Stimulated activated CD8-positive, alpha-beta memory T cell treated with anti-CD3 and anti-CD28 coated beads, Interleukin-7, amount 100 ng/mL, for 4 hours (primary cell): ENCODE results near the gene PHF23.
A peak's percentile ranks its signal among the peaks of the same experiment; 100 is the strongest.

Experiments
- DNase-seq, 2 donors: peaks; one replicate each; pipeline ENCODE4 v3.0.0-alpha.2; 2020; ENCODE audit warnings: low read depth in 2 of 2

The PHF23 gene

DNA sequence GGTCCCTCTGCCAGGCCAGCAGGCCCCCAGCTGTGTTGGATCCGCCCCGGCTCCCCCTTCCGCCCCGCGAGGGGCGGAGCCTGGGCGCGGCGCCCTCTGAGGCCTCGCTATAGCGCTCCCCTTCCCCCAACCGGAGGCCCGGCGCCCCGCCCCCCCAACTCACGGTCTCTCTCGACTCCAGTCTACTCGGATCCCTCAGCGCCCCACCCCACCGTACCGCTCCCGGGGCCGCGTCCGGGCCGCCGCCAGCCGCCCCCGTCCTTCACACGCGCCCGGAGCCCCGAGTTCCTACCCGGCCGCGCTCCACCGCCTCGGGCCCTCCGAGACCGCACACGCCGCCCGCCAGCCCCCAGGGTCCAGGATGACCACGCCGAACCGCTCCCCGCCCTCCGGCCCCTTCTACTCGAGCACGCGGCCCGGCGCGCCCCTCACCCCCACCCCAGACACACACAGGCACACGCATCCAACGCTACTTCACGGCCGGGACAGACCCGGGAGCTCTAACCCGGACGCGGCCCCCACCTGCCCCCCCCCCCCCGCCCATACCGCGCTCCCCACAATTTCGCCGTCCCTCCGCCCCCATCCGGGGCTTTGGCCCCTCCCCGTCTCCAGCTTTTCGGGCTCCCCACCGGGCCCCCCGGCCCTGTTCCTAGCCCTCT lies 1.4 kb downstream of the PHF23 start:
- DNase-seq = peak; percentile 80 to 87

DNA sequence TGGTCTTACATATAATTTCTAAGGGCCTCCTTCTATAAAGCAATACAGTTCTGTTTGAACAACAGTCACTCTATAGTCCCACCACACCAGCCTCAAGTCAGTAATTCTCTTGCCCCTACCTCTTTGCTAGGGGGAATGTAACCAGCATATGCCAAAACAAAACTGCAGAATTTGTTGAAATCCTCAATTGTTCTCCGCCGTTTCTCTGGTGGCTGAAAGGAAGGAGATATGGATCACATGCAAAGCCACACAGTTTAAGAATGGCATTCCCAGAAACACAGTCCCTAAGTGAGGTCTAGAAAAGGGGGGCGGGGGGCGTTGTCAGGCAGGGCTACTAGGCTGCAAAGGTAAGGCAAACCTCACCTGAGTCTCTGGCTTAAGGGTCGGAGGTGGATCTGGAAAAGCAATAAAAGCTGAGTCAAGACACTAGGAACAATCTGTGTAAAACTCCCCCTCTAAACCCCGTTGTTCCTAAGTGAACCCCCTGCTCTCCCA lies 1.9 kb downstream of the PHF23 start:
- DNase-seq = no peak

DNA sequence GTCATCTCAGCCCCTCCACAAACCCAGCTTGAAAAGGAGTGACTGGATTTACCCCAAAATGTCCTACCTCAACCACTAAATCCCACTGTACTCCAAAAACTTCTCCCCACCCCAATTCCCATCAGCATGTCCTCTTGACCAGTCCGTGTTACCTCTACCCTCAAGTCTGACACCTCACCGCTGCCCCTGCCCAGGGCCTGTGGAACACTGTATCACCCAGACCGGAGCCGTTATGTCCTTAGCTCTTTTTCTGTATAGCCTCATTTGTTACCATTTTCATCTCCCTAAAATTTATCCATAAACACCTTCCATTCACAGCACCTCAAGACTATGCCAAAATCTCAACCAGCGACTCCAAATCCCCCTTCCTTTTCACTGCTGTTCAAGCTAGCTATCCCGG lies 2.4 kb downstream of the PHF23 start:
- no peak for DNase-seq

DNA sequence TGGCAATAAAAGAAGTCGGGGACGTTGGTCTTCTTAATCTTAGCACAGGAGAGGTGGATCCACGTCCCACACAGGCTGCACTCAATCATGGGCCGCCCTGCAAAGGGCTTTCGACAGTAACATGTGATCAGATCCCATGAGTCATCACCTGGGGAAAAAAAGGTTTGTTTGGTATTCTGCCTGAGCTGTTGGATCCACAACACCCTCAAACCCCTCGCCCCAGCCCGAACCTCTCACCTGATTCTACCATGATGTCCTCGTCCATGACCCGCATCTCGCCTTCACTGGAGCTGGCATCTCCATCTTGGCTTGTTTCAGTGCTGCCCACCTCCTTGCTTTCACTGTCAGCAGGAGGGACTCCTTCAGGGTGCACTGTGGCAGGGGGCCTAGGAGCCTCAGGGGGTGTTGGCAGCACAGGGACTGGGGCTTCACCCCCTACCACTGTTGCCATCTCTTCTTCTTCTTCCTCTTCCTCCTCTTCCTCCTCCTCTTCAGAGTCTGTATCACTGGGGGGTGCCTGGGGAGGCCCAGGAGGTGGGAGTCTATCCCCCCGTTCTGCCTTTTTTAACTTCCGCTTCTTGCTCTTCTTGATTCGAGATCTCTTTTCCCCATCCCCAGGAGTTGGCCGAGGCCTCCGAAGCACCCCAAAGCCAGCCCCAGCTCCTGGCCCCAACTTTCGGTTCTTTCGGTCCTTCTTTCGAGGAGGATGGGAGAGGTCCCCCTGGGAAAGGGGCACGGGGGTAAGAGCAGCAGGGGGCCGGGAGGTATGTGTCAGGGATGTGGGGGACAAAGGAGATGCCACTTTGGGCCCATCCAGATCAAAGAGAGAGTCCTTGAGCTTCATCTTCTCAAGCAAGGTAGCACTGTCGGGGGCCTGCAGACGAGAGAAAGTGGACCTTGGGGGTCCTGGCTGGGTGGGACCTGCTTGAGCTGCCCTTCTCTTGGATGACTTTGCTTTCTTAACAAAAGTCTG lies 3.3 kb downstream of the PHF23 start:
- DNase-seq = no peak

DNA sequence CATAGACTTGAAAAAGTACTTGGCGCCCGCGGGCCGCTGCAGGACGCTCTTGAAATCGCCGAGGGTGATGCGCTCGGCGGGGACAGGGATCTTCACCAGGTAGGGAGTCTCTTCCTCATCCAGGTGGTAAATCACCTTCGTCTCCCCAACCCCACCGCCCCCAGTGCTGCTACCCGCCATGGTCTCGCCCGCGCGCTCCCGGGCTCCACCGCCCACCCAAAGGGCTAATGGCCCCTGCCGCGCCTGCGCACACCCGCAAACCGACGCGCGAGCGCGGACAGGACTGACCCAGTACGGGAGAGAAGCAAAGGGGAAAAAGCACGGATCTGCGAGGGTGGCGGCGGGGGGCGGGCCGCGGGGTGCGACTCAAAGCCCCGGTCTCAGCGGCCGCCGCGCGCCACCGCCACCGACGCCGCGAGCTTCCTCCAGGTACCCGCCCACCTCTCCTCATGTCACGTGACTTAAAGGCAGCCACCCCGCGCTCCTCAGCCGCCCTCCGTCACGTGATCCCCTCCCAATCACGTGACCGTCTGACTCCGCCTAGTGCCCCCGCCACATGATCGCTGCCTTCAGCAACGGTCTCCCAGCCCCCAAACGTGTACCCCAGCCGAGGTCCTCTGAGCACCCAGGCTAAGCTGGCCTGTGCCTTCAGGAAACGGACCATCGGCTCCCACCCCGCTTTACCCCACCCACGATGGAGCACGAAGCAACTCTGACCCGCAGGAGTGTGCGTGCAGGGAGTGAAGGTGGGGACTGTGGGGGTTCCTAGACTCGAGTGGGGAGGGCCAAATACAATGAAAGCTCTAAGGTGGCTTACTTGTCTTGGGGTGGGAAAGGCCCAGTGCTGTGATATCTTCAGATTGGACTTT lies 4.9 kb downstream of the PHF23 start, which contains the start of gene DVL2:
Gene DVL2 (minus strand): TSS at position 435 of the 869 bp plus-strand sequence. CDS start 255 bp downstream, at position 180.
- DNase-seq = peak; percentile 93 to 94

DNA sequence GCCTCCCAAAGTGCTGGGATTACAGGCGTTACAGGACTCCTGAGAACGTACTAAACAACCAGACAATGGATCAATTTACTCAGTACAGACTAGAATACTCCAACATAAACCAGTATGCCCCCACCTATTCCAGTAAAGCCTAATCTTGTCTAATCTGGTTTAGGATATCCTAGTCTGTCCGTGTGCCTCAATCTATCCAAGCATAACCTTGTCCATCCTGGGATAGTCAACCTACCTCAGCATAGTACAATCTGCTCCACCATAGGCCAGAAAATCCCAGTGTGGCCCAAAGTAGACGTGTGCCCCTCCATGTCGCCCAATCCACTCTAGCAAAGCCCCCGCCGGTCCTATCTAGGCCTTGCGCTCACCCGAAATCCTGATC lies 5.6 kb downstream of the PHF23 start:
- DNase-seq = no peak

DNA sequence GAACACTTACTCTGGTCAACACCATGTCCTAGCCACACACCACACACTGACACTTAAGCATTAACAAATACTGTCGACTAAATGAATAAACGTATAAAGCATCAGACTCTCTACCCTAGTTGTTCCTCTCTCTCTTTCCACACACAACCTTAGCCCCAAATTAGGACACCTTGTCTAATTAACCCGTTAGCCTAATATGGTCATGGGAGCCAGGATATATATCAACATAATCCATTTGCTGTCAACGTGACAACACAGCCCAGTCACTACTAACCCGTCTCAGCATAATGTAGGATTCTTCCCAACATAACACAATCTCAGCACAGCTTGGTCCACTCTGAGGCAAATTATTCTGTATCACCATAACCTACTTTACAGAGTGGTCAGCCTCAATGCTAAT lies 7.1 kb downstream of the PHF23 start:
- DNase-seq = no peak

DNA sequence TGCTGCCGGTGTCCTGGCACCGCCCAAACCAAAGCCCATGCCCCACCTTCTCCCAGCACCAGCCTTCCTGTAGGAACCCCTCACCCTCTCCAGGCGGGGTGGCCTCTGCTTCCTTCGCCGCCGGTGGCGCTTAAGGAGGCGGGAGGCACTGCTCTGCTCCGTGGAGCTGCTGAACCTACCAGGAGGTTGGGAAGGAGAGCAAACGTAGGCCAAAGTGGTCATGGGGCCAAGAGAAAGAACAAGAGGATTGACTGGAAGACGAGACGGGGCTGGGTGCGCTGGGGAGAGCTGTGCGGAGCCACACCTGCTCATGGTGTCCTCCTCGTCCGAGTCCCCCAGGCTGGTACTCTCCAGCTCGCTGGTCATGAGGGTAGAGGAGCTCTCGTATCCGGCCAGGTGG lies 9.8 kb downstream of the PHF23 start:
- no peak for DNase-seq

DNA sequence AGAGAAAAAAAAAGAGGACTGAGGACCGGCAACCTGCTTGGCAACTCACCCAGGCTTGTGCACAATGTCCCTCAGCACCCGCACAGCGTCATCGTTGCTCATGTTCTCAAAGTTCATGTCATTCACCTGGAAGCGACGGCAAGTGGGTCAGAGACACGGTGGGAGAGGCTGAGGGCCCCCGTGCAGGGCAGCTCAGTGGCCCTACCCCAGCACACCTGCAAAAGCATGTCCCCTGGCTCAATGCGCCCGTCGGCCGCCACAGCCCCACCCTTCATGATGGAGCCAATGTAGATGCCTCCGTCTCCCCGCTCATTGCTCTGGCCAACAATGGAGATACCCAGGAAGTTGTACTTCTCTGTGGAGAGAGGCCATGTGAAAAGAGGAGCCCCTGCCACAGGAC lies 10.3 kb downstream of the PHF23 start:
- no peak for DNase-seq

DNA sequence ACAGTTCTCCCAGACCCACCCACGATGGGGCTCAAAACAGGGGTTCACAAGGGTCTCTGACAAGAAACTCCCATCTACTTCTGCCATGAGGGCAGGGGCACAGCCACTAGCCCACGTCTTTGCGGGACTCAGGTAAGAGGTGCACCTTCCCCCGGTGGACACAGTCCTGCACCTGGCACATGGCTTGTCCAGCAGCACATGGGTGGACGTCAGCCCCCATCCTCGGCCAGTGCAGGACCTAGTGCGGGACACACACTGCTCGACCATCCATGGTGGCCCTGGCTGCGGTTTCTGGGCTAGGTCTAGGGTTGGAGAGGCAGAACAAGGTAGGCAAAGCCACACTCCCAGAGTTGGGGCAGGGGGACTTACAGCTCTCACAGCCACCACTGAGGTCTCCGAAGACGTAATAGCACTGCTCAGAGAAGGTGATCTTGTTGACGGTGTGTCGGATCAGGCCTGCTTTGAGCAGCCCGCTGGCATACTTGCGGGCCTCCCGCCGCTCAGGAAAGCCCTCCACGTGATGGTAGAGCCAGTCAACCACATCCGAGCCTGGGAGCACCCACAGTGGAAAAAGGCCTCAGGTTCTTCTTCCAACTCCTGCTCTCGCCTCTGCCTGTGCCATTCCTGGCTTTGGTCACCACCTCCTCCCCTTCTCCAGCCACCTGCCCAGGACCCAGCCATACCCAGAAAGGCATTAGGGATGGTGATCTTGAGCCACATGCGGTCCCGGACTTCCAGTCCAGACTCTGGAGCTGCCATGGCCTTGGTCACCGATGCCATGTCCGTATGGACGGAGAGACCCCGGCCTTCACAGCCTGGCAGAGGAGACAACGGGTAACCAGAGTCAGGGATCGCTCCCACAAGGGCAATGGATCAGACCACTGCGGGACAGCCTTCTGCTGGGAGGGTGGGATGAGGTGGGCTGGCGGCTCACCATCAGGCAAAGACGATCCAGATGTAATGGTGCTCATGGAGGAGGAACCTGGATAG lies 12.2 kb downstream of the PHF23 start:
- DNase-seq = no peak

DNA sequence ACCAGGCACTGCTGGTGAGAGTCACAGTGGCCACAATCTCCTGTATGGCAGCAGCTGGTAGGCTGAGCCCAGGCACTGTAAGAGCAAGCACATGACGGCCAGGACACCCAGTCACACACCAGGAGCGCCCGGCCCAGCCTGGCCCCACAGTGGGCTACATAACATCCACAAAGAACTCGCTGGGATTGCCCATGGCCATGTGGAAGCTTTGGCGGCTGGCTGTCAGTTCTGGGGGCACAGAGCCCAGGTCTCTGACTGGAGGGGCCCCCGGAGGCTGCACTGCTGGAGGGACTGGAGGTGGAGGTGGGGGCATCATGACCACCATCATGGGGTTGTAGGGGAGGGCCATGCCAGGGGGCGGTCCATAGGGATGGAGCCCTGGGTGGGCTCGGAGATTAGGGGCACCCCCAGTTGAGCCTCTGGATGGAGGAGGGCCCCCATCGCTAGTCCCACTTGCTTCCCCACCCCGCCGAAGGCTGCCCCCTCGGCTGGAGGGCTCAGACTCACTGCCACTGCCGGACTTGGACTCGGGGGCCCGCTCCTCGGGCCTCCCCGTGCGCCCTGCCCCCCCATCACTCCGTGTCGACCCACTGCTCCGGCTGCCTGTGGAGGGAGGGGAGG lies 13.4 kb downstream of the PHF23 start:
- DNase-seq = no peak

DNA sequence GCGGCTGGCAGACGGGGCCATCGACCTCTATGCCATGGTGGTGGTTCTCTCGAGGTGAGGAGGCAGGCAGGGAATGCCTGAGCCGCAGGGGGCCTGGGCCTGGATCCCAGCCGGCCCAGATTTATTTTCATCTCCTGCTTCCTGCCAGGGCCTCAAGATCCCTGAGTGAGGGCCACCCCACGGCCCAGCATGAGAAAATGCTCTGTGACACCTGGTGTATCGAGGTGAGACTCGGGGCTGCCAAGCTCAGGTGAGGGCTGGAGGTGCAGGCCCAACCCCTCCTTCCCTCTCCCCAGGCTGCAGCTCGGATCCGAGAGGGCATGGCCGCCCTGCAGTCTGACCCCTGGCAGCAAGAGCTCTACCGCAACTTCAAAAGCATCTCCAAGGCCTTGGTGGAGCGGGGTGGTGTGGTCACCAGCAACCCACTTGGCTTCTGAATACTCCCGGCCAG lies 14.6 kb downstream of the PHF23 start:
- DNase-seq = no peak

DNA sequence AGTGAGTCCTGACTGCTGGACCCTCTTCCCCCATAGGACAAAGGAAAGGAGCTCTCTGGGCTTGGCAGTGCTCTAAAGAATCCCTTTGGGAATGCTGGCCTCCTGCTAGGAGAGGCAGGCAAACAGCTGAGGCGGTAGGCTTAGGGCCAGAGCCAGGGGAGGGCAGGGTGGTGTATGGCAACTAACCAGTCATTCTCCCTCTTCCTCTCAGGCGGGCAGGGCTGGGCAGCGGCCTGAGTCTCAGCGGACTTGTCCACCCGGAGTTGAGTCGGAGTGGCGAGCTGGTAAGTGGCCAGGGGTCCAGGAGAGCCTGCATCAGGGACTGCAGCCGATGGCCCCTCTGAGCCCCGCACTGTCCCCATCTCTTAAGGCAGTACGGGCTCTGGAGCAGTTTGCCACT lies 15.1 kb downstream of the PHF23 start:
- no peak for DNase-seq

DNA sequence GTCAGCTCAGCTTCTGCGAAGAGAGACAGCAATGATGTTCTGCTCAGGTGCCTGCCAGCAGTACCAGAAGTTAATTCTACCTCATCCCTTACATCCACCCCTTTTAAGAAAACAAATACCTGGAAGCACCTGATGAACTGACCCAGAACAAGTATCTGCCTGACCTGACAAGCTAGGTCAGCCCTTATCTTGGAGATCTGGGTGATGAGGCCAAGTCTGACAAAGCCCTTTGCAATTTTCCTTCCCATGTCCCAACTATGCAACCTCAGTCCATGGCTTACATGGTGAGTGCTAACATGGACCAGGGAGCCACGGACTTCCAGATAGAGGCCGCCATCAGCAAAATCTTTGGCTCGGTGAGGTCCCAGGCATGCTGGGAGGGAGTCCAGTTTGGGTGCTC lies 15.9 kb downstream of the PHF23 start:
- DNase-seq = no peak

DNA sequence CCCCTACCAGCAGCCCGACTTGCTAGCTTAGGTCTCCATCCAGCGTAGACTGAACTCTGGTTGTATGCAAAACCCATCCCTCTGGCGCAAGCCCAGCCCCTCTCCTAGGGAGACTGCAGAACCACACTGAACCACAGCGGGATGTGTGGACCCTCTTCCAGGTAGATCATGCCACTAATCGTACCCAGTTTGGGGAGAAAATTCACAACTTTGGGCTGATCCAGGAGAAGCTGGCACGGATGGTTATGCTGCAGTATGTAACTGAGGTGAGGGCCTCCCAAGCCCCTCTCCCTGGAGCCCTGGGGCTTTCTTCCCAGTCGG lies 16.3 kb downstream of the PHF23 start:
- DNase-seq = no peak

DNA sequence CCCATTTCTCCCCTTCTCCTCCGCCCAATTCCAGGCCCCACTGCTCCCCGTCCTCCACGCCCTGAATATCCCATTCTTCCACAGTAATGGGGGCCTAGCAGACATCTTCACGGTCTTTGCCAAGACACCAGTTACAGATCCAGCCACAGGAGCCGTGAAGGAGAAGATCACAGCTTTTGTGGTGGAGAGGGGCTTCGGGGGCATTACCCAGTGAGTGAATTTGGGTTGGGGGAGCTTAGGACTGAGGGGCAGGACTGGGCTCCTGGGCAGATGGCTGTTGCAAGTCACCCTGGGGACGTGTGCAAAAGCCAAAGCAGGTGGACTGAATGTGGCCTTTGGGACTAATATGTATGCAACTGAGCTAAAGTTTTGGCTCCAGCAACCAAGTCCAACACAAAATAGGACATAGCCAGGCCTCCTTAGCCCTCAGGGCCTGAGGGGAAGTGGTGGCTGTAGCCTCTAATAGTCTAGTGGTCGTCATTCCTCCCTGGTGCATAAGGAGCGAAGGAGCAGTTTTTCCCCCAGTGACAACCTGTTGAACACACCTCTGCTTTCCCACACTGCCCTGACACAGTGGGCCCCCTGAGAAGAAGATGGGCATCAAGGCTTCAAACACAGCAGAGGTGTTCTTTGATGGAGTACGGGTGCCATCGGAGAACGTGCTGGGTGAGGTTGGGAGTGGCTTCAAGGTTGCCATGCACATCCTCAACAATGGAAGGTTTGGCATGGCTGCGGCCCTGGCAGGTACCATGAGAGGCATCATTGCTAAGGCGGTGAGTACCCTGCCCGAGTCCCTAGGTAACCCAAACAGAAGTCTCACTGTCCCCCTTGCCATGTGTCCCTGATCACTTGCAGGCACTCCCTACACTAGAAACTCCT lies 16.9 kb downstream of the PHF23 start:
- no peak for DNase-seq

DNA sequence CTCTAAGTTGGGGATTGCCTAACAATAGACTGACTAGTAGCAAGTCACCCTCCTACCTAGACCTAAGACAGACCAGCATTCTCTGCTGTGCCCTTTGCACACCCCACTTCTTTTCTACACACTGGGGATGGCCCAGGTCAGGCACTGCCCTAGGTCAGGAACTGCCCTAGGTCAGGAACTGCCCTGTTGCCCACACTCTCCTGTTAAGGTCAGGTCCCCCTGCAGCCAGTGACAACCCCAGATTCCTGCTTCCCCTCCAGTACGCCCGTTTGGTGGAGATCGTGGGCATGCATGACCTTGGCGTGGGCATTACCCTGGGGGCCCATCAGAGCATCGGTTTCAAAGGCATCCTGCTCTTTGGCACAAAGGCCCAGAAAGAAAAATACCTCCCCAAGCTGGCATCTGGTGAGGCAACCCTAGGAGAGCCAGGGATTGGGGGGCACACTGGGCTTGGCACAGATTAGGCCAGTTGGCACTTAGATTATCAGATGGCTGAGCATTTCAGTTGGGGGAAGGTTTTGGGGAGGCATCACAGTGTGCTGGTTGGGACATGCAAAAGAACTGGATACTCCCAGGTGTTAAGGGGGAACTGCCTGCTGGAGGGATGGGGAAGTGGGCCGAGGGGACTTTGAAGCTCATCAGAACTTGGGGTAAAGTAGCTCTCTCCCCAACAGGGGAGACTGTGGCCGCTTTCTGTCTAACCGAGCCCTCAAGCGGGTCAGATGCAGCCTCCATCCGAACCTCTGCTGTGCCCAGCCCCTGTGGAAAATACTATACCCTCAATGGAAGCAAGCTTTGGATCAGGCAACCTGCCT lies 17.8 kb downstream of the PHF23 start:
- DNase-seq = no peak

DNA sequence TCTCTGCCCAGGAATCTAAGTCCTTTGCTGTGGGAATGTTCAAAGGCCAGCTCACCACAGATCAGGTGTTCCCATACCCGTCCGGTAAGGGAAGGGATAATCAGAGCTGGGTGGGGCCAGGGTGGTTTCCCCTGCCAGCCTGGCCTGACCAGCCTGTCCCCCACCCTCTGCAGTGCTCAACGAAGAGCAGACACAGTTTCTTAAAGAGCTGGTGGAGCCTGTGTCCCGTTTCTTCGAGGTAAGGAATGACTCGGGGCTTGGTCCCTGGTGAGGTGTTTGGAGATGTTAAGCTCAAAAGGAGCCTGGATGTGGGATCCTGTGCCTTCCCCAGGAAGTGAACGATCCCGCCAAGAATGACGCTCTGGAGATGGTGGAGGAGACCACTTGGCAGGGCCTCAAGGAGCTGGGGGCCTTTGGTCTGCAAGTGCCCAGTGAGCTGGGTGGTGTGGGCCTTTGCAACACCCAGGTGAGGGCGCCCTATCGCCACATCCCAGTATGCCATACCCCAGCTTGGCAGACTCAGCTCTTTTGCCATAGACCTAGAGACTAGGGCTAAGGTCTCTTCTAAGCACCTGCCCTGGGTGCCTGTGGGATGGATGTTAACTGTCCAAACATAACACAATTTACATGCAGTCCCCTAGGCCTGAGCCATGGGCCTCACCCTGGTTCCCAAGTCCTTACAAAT lies 18.5 kb downstream of the PHF23 start:
- peak in 1 of 2 donors; percentile 45 for DNase-seq
